ENCODE results near the gene SLC25A13.

Gene SLC25A13

GRCh38 chr7:96076350-96076707 lies 245.6 kb downstream of the SLC25A13 start:
- DNase-seq, result no peak

DNA sequence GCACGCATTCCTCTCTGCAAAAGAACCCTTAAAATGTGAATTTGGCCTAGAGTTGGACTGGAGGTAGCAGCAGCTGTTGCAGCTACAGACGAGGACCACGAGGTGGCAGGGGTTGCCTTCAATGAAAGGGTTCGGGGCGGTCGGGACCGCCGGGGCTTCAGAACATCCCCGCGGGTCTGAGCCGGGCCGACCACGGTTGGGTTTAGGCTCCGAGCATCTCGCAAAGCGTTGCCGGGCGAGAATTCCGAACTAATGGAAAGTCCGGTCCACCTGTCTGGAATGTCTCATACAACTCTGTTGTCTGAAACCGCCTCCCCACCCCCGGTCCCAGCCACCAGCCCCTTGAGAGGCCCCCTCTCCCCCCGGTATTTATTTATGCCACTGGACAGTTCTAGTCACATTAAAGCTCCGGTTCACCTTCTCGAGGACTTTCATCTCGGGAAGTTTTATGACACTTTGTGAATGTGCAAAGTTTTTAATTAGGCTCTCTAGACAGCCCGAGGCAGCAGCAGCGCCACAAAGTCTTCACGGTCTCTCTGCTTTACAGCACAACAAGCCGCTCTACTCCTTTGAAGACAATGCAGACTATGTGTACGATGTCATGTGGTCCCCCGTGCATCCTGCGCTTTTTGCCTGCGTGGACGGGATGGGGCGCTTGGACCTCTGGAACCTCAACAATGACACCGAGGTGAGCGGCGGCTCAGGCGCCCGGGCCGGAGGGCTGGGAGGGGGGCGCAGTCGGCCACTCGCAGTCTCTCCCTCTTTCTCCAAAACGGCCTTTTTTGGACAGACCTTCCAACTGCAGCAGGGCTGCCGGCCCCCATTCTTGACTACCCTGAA lies 246.2 kb downstream of the SLC25A13 start:
- peak; percentile 43 for DNase-seq

DNA sequence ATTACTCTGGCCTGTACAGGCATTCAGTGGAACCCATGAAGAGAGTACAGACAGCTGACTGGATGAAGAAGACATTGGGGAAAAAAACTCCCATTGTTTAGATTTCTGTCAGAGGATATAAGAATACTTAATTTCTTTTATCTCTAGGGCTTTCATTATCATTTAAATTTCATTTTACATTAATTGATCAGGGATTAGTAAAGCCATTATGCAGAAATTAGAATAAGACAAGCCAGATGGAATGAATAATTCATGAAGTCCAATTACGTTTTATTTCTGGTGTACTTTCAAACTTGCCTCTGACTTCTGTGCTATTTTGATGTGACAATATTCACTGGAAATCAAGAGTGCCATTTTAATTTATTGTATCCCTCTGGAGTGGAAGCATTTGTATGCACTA lies 247.0 kb downstream of the SLC25A13 start:
- DNase-seq, result no peak
